HG02870 (cell line): Measurements from ENCODE around the gene DDX51.
"Not testable (repeated sequence)": the region's sequence is repeated elsewhere in the genome, so short reads cannot be mapped to it uniquely, and the experiment has no call there.

Experiments used
- ATAC-seq: cut with Tn5 transposase; IDR thresholded peaks from one replicate; pipeline ENCODE4 v1.9.1; 2021; ENCODE audit warnings: mild to moderate bottlenecking, moderate library complexity; ENCODE audit not compliant: unreplicated experiment

DDX51 gene

GRCh38 chr12:132154941-132155770 is 11.0 kb upstream of the DDX51 start:
- no peak for ATAC-seq

GRCh38 chr12:132154341-132154761 is 10.2 kb upstream of the DDX51 start:
- peak; percentile 34 for ATAC-seq

- peak; percentile 79 for ATAC-seq
These were observed 9.6 kb upstream of the DDX51 start for GRCh38 chr12:132153501-132154340.

- no peak for ATAC-seq
These were observed 8.8 kb upstream of the DDX51 start for GRCh38 chr12:132152953-132153352.

- no peak for ATAC-seq
These were observed 8.3 kb upstream of the DDX51 start for GRCh38 chr12:132152411-132152821.

GRCh38 chr12:132151766-132152410 is 7.8 kb upstream of the DDX51 start:
- ATAC-seq, result no peak

- ATAC-seq, result no peak
These were observed 7.1 kb upstream of the DDX51 start for GRCh38 chr12:132151145-132151765.

GRCh38 chr12:132150780-132151144 is 6.6 kb upstream of the DDX51 start:
- no peak for ATAC-seq

GRCh38 chr12:132149526-132149925 is 5.4 kb upstream of the DDX51 start:
- ATAC-seq, result not testable (repeated sequence)

- ATAC-seq, result no peak
These were observed 4.4 kb upstream of the DDX51 start for GRCh38 chr12:132148368-132149045.

- ATAC-seq, result no peak
These were observed 3.6 kb upstream of the DDX51 start for GRCh38 chr12:132147423-132148367.

- ATAC-seq, result no peak
These were observed 2.8 kb upstream of the DDX51 start for GRCh38 chr12:132146772-132147422.

- ATAC-seq, result no peak
These were observed 2.0 kb upstream of the DDX51 start for GRCh38 chr12:132146098-132146497.

- ATAC-seq, result no peak
These were observed 1.2 kb upstream of the DDX51 start for GRCh38 chr12:132145334-132145733.

- no peak for ATAC-seq
These were observed 670 bp upstream of the DDX51 start for GRCh38 chr12:132144810-132145168.

GRCh38 chr12:132143336-132144071 is 615 bp downstream of the DDX51 start:
- peak; percentile 28 for ATAC-seq

- no peak for ATAC-seq
These were observed 1.3 kb downstream of the DDX51 start for GRCh38 chr12:132142679-132143335.
